ENCODE data around the gene FAM107B. TPM values are rescaled to one million over a fixed set of nuclear protein-coding genes. Genes with fewer than 3 reads are reported as not detected.

Gene FAM107B
- total RNA-seq, 1 experiment from 2014 or later, result 24.5 TPM

DNA sequence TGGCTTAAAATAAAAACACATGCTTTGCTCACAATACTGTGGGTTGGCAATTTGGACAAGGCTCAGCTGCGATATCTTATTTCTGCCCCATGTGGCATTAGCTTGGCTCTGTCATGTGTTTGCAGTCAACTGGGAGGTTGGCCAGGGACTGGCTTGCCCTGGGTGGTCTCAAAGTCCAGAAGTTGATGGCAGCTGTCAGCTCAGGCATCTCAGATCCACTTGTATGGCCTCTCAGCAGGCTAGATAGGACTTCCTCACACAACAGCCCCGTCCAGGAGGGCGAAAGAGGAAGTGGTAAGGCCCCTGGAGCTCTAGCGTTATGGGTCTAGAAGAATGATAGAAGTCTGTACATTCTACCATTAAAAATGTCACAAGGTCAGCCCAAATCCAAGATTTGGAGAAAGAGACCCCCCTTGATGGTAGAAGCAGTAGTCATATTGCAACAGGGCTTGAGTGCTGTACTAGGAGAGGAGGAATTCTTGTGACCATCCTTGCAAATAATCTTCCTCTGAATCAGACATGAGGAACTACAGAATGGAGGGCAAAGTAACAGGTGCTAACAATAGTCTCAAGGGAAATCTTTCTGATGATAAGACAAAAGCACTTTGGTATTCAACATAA, 166.2 kb downstream of the FAM107B start:
- no peak overlapping the region for H3K9ac ChIP-seq (ENCODE audit: extremely low read depth, insufficient read length, low read length)
- no peak overlapping the region for H3K18ac ChIP-seq (ENCODE audit: insufficient read length, low read depth, low read length)
- H3K23me2 ChIP-seq (ENCODE audit: insufficient read length, low read depth, low read length, poor library complexity, severe bottlenecking), result peaks cover 2% of the 10 kb centered on the region
- H2AFZ ChIP-seq (ENCODE audit: low read length), result no peak overlapping the region
- H4K20me1 ChIP-seq (ENCODE audit: control insufficient read depth, insufficient read depth, insufficient read length), result no peaks in the 10 kb centered on the region
- H3K27me3 ChIP-seq (ENCODE audit: insufficient read depth, low read length), result no peaks in the 10 kb centered on the region; the same call in 1 of the 2 replicates
- H3K79me1 ChIP-seq (ENCODE audit: insufficient read depth, low read depth, low read length, poor library complexity, severe bottlenecking), result no peaks in the 10 kb centered on the region
- Mint-ChIP-seq H3K4me3 (no peak overlapping the region), H3K36me3 (ENCODE audit: insufficient read depth in 1 of 3, low read depth in 3 of 3) (0 out of 7 replicates have a peak, but pooled peaks cover 0 to under 1% (median 0%) of the 10 kb centered on the region in 3 experiments), H3K27ac (no peak overlapping the region), H3K27me3 (ENCODE audit: low read depth) (peaks cover 29% of the 10 kb centered on the region), H3K4me1 (peaks cover 7 to 8% of the 10 kb centered on the region in 2 experiments), H3K9me3 (no peaks in the 10 kb centered on the region)
- H3K4me2 ChIP-seq (ENCODE audit: insufficient read depth, insufficient read length, low read length), result no peak overlapping the region
- no peak overlapping the region for H2BK5ac ChIP-seq (ENCODE audit: insufficient read length, low read length)
- no peak overlapping the region for H2BK120ac ChIP-seq (ENCODE audit: low read depth, low read length, poor library complexity, severe bottlenecking)
- TF ChIP-seq, protein P1, sequence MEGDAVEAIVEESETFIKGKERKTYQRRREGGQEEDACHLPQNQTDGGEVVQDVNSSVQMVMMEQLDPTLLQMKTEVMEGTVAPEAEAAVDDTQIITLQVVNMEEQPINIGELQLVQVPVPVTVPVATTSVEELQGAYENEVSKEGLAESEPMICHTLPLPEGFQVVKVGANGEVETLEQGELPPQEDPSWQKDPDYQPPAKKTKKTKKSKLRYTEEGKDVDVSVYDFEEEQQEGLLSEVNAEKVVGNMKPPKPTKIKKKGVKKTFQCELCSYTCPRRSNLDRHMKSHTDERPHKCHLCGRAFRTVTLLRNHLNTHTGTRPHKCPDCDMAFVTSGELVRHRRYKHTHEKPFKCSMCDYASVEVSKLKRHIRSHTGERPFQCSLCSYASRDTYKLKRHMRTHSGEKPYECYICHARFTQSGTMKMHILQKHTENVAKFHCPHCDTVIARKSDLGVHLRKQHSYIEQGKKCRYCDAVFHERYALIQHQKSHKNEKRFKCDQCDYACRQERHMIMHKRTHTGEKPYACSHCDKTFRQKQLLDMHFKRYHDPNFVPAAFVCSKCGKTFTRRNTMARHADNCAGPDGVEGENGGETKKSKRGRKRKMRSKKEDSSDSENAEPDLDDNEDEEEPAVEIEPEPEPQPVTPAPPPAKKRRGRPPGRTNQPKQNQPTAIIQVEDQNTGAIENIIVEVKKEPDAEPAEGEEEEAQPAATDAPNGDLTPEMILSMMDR (conservative IDR thresholded peaks at IDR 0.05), result no peak
- H2BK20ac ChIP-seq (ENCODE audit: low read depth, low read length, poor library complexity, severe bottlenecking), result no peak overlapping the region
- no peak overlapping the region for H2BK15ac ChIP-seq (ENCODE audit: low read depth, low read length)
- H3K9me3 ChIP-seq (ENCODE audit: control insufficient read depth, low read depth, low read length), result no peaks in the 10 kb centered on the region
- WGBS (ENCODE audit: extremely low coverage, insufficient read length, low lambda C conversion rate), result no CpG with 5 or more reads among the region's 4 CpGs
- no peak overlapping the region for H3T11ph ChIP-seq (ENCODE audit: low read length)
- H3K27ac ChIP-seq (ENCODE audit: insufficient read length, low read depth, low read length), result no peak overlapping the region
- no peak overlapping the region for H3K4ac ChIP-seq (ENCODE audit: low read depth, low read length)
- no peak overlapping the region for H3K56ac ChIP-seq (ENCODE audit: insufficient read length, low read depth, low read length)
- no peak overlapping the region for H2BK12ac ChIP-seq (ENCODE audit: insufficient read length, low read depth, low read length)
- no peak overlapping the region for H4K91ac ChIP-seq (ENCODE audit: insufficient read length, low read depth, low read length)
- no peak overlapping the region for H3K23ac ChIP-seq (ENCODE audit: insufficient read length, low read depth, low read length)
- H2AK5ac ChIP-seq (ENCODE audit: insufficient read length, low read length), result no peak overlapping the region
- H4K8ac ChIP-seq (replicated peaks; ENCODE audit: insufficient read length, low read depth, low read length), result no peak overlapping the region
- no peaks in the 10 kb centered on the region for H3K4me1 ChIP-seq (ENCODE audit: insufficient read depth, low read length)
- H4K5ac ChIP-seq (ENCODE audit: insufficient read length, low read depth, low read length), result no peak overlapping the region
- H3K14ac ChIP-seq (ENCODE audit: insufficient read depth, low read length), result no peak overlapping the region
- no peaks in the 10 kb centered on the region for H3K79me2 ChIP-seq (ENCODE audit: insufficient read depth, low read length)
- no peak for DNase-seq

Data from H9 (cell line).